IMR-90 (cell line): ENCODE measurements around the gene LGALSL. TPM values are rescaled to one million over a fixed set of nuclear protein-coding genes. Genes with fewer than 3 reads are reported as not detected.

Experiments
- ATAC-seq: fragments of 200-7000 bp; cut with Tn5 transposase; 2 replicates; pipeline ENCODE4 v1.9.1; 2020; ENCODE audit warnings: low read depth, mild to moderate bottlenecking, moderate library complexity
- BruUV-seq: library from RNA; stranded (reverse); fragments of 400-500 nt; replicated peaks from 2 replicates; lab custom pipeline; 2021; lab: Mats Ljungman, UMichigan
- CTCF ChIA-PET: fragments of 300-600 bp; formaldehyde crosslinking; extraction: SDS; loops from one replicate; lab custom pipeline; 2021; ENCODE audit warnings: antibody characterized with exemption; lab: Yijun Ruan, JAX
- POLR2A ChIA-PET: fragments of 300-600 bp; sonication (Branson Sonifier 250); formaldehyde crosslinking; loops from one replicate; lab custom pipeline; 2022; ENCODE audit warnings: antibody characterized with exemption; ENCODE audit not compliant: unreplicated experiment; lab: Charles Lee
- DNase-seq: peaks from one replicate; pipeline ENCODE4 v3.0.0; 2013
- H2AFZ ChIP-seq: replicated peaks from 2 replicates; pipeline ENCODE3; 2013; ENCODE audit warnings: low read length, mild to moderate bottlenecking; ENCODE audit not compliant: poor library complexity
- H2AK5ac ChIP-seq: 2 replicates; pipeline ENCODE4 v1.6.1; 2013; ENCODE audit warnings: low read depth, low read length, inconsistent platforms
- H2AK9ac ChIP-seq: replicated peaks from 2 replicates; pipeline ENCODE3; 2013; ENCODE audit warnings: mild to moderate bottlenecking, low read depth, low read length, moderate library complexity; ENCODE audit not compliant: poor library complexity
- H2BK120ac ChIP-seq: 2 replicates; pipeline ENCODE4 v1.6.1; 2013; ENCODE audit warnings: low read depth, low read length, inconsistent platforms
- H2BK15ac ChIP-seq: 3 replicates; pipeline ENCODE4 v1.6.1; 2013; ENCODE audit warnings: low read depth, low read length, inconsistent platforms
- H2BK20ac ChIP-seq: 2 replicates; pipeline ENCODE4 v1.6.1; 2013; ENCODE audit warnings: low read depth, mild to moderate bottlenecking, inconsistent platforms, low read length, moderate library complexity
- H2BK5ac ChIP-seq: 2 replicates; pipeline ENCODE4 v1.6.1; 2013; ENCODE audit warnings: mild to moderate bottlenecking, low read depth, low read length, inconsistent platforms; ENCODE audit not compliant: poor library complexity, severe bottlenecking
- H3K14ac ChIP-seq: replicated peaks from 2 replicates; pipeline ENCODE4 v1.6.1; 2013; ENCODE audit warnings: low read depth, low read length, inconsistent platforms
- H3K18ac ChIP-seq: 2 replicates; pipeline ENCODE4 v1.6.1; 2013; ENCODE audit warnings: low read depth, low read length, control low read depth
- H3K23ac ChIP-seq: 2 replicates; pipeline ENCODE4 v1.6.1; 2013; ENCODE audit warnings: low read depth, low read length, inconsistent platforms
- H3K27ac ChIP-seq: 2 replicates; pipeline ENCODE4 v1.5.1; 2013; ENCODE audit warnings: mild to moderate bottlenecking, control low read depth, low read length; ENCODE audit not compliant: insufficient read depth
- H3K27me3 ChIP-seq: 2 replicates; pipeline ENCODE4 v1.6.1; 2013; ENCODE audit warnings: low read length; ENCODE audit not compliant: control insufficient read depth, insufficient read depth
- H3K36me3 ChIP-seq: 2 replicates; pipeline ENCODE4 v1.6.1; 2013; ENCODE audit warnings: low read length, mixed read lengths; ENCODE audit not compliant: control insufficient read depth, insufficient read depth
- H3K4ac ChIP-seq: 2 replicates; pipeline ENCODE4 v1.6.1; 2013; ENCODE audit warnings: low read depth, low read length, inconsistent platforms
- H3K4me1 ChIP-seq: 2 replicates; pipeline ENCODE4 v1.6.1; 2013; ENCODE audit warnings: low read length, mixed read lengths; ENCODE audit not compliant: control insufficient read depth, insufficient read depth
- H3K4me2 ChIP-seq: 2 replicates; pipeline ENCODE4 v1.6.1; 2013; ENCODE audit warnings: low read depth, mild to moderate bottlenecking, control low read depth, low read length, moderate library complexity
- H3K4me3 ChIP-seq: 2 replicates; pipeline ENCODE4 v1.5.1; 2013; ENCODE audit warnings: low read depth, mild to moderate bottlenecking, control low read depth, low read length, moderate library complexity; ENCODE audit not compliant: insufficient read depth
- H3K56ac ChIP-seq: 2 replicates; pipeline ENCODE4 v1.6.1; 2013; ENCODE audit warnings: low read length, inconsistent platforms; ENCODE audit not compliant: insufficient read depth; ENCODE audit errors: extremely low read depth
- H3K79me1 ChIP-seq, 2 experiments: 2 replicates each; pipeline ENCODE4 v1.6.1; 2013; ENCODE audit warnings: low read length in 2 of 2, inconsistent platforms in 1 of 2, low read depth in 1 of 2
- H3K9ac ChIP-seq: 2 replicates; pipeline ENCODE4 v1.6.1; 2013; ENCODE audit warnings: low read depth, low read length, control low read depth
- H3K9me1 ChIP-seq: 2 replicates; pipeline ENCODE4 v1.6.1; 2013; ENCODE audit warnings: low read length, inconsistent platforms; ENCODE audit not compliant: insufficient read depth
- H3K9me3 ChIP-seq: 2 replicates; pipeline ENCODE4 v1.6.1; 2013; ENCODE audit warnings: low read length; ENCODE audit not compliant: control insufficient read depth, insufficient read depth
- H4K20me1 ChIP-seq: 2 replicates; pipeline ENCODE4 v1.6.1; 2013; ENCODE audit warnings: low read length, inconsistent platforms; ENCODE audit not compliant: insufficient read depth
- H4K5ac ChIP-seq: 2 replicates; pipeline ENCODE4 v1.6.1; 2013; ENCODE audit warnings: mild to moderate bottlenecking, low read depth, low read length, control low read depth
- H4K8ac ChIP-seq, 2 experiments: 2 replicates each; pipeline ENCODE4 v1.6.1; 2013; ENCODE audit warnings: low read depth in 2 of 2, low read length in 2 of 2, control low read depth in 1 of 2, inconsistent platforms in 1 of 2
- H4K91ac ChIP-seq: 2 replicates; pipeline ENCODE4 v1.6.1; 2013; ENCODE audit warnings: low read depth, low read length, inconsistent platforms; ENCODE audit not compliant: insufficient read depth
- BHLHE40 ChIP-seq: fragments of 150-350 bp; IDR thresholded peaks from 2 replicates; pipeline ENCODE4 v1.6.1; 2016; ENCODE audit warnings: mild to moderate bottlenecking, low read depth, low read length
- CEBPB ChIP-seq: IDR thresholded peaks from 2 replicates; pipeline ENCODE4 v1.6.1; 2012; ENCODE audit warnings: low read depth, low read length, improper control_type of control experiment
- CHD1 ChIP-seq: IDR thresholded peaks from 2 replicates; pipeline ENCODE4 v1.6.1; 2012; ENCODE audit warnings: low read depth, low read length, improper control_type of control experiment
- ELK1 ChIP-seq: fragments of 150-350 bp; IDR thresholded peaks from 2 replicates; pipeline ENCODE4 v1.6.1; 2016; ENCODE audit warnings: low read depth, mild to moderate bottlenecking, low read length, moderate library complexity, borderline replicate concordance
- FOS ChIP-seq: fragments of 150-350 bp; IDR thresholded peaks from 2 replicates; pipeline ENCODE4 v1.6.1; 2016; ENCODE audit warnings: low read depth, low read length
- MAFK ChIP-seq: IDR thresholded peaks from 2 replicates; pipeline ENCODE4 v1.6.1; 2012; ENCODE audit warnings: low read depth, low read length, improper control_type of control experiment
- MAZ ChIP-seq: IDR thresholded peaks from 2 replicates; pipeline ENCODE4 v1.6.1; 2012; ENCODE audit warnings: low read depth, mild to moderate bottlenecking, low read length, improper control_type of control experiment, moderate library complexity, borderline replicate concordance
- MXI1 ChIP-seq: IDR thresholded peaks from 2 replicates; pipeline ENCODE4 v1.6.1; 2012; ENCODE audit warnings: low read depth, mild to moderate bottlenecking, low read length, moderate library complexity, borderline replicate concordance
- NFE2L2 ChIP-seq: fragments of 150-350 bp; IDR thresholded peaks from 2 replicates; pipeline ENCODE4 v1.6.1; 2016; ENCODE audit warnings: low read depth, mild to moderate bottlenecking, low read length
- POLR2A ChIP-seq: IDR thresholded peaks from 2 replicates; pipeline ENCODE4 v1.6.1; 2012; ENCODE audit warnings: mild to moderate bottlenecking, low read depth, low read length
- RAD21 ChIP-seq: IDR thresholded peaks from 2 replicates; pipeline ENCODE4 v1.6.1; 2012; ENCODE audit warnings: low read length, improper control_type of control experiment
- RCOR1 ChIP-seq: IDR thresholded peaks from 2 replicates; pipeline ENCODE4 v1.6.1; 2012; ENCODE audit warnings: mild to moderate bottlenecking, low read length, improper control_type of control experiment; ENCODE audit not compliant: insufficient replicate concordance
- RFX5 ChIP-seq: IDR thresholded peaks from 2 replicates; pipeline ENCODE4 v1.8.0; 2012; ENCODE audit warnings: low read depth, mild to moderate bottlenecking, low read length, moderate library complexity
- SMC3 ChIP-seq: fragments of 150-350 bp; IDR thresholded peaks from 2 replicates; pipeline ENCODE4 v1.6.1; 2016; ENCODE audit warnings: low read depth, mild to moderate bottlenecking, antibody characterized with exemption, low read length, moderate library complexity
- WGBS, 2 experiments: methylation state at CpG; one replicate each; pipeline versions ENCODE4 v1.1.5 to v1.1.7; 2013; ENCODE audit warnings: missing lambda C conversion rate in 2 of 2; ENCODE audit not compliant: insufficient read length in 1 of 2; ENCODE audit errors: extremely low coverage in 2 of 2; 5-methylcytosine and 5-hydroxymethylcytosine counted together
- dilution Hi-C: fragments of 300-500 bp; cut with HindIII; formaldehyde crosslinking; loops from one replicate; pipeline ENCODE4 v1.14.3; 2018; ENCODE audit warnings: low sequenced_read_pairs; ENCODE audit not compliant: unreplicated experiment
- in situ Hi-C: fragments of 300-500 bp; cut with MboI; formaldehyde crosslinking; loops from 3 replicates; pipeline ENCODE4 v1.14.3; 2019; ENCODE audit warnings: low sequenced_read_pairs, inconsistent platforms, mixed read lengths
- intact Hi-C: fragments of 100-400 bp; cut with micrococcal nuclease; formaldehyde crosslinking; loops from 2 replicates; pipeline ENCODE4 v1.10.0; 2022
- polyA plus RNA-seq, 3 experiments: library from polyadenylated mRNA; depleted of rRNA; stranded (reverse); fragments of >200 nt; gene quantifications; 2 replicates each; pipeline ENCODE4 v1.2.3, GENCODE V29; 2012; ENCODE audit warnings: low replicate concordance in 1 of 3
- total RNA-seq: library from RNA; depleted of rRNA; stranded (reverse); fragments of >200 nt; gene quantifications from 2 replicates; pipeline ENCODE4 v1.2.3, GENCODE V29; 2012
- TF ChIP-seq, protein P1 (sequence below): conservative IDR thresholded peaks from 2 replicates; pipeline ENCODE4 v1.5.1; 2012; ENCODE audit warnings: mild to moderate bottlenecking, low read depth, low read length, improper control_type of control experiment
- TF ChIP-seq, protein P2 (sequence below): fragments of 150-350 bp; IDR thresholded peaks from 2 replicates; pipeline ENCODE4 v1.6.1; 2017; ENCODE audit warnings: mild to moderate bottlenecking, antibody characterized with exemption, low read length, low read depth

The LGALSL gene
- total and polyA plus RNA-seq, 2 of the 4 experiments (the other 2 are of a cell fraction), result 0.86 to 2.9 TPM

DNA sequence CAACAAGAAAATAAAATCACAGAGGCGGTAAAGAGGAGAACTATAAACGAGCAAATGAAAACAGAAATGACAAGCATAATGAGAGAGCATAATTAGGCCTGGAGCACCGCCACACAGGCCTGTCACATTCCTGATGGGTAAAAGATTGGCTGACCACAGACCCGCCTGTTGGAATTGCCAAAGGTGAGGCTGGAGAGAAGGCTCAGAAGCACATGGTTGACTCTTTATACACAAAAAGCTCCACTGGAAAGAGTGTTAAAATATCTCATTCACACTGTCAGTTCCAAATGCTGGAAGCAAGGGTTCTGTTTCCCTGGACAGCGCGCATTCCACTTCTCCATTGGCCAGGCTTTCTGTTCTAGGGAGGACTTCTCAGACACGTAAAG, 5.9 kb upstream of the LGALSL start:
- Histone ChIP-seq H3K56ac (no peak overlapping the region), H2AK5ac (no peak overlapping the region), H2BK5ac (no peak overlapping the region), H4K20me1 (no peaks in the 10 kb centered on the region), H3K79me1 (no peaks in the 10 kb centered on the region), H3K4ac (no peak overlapping the region), H2AFZ (no peak overlapping the region), H3K9ac (no peak overlapping the region), H3K4me3 (no peak overlapping the region), H2AK9ac (no peak overlapping the region), H3K27me3 (peaks cover 20% of the 10 kb centered on the region), H3K9me1 (no peaks in the 10 kb centered on the region), H3K4me2 (no peak overlapping the region), H3K36me3 (no peaks in the 10 kb centered on the region), H2BK20ac (no peak overlapping the region), H4K91ac (no peak overlapping the region), H4K8ac (no peak overlapping the region), H2BK15ac (no peak overlapping the region), H3K9me3 (no peaks in the 10 kb centered on the region), H2BK120ac (no peak overlapping the region), H3K4me1 (no peaks in the 10 kb centered on the region), H3K27ac (no peak overlapping the region), H3K14ac (no peak overlapping the region), H3K18ac (no peak overlapping the region), H3K23ac (no peak overlapping the region), H4K5ac (no peak overlapping the region)
- DNase-seq, result no peak
- no peak for ATAC-seq
- BruUV-seq, result no TSS peak
- in situ Hi-C loops, result no loop called here
- POLR2A ChIA-PET, result interaction anchor here (0.5 kb wide), 1 partner anchor 16 kb away, joined by 3 read pairs; no protein-coding TSS in a partner anchor
- WGBS, 2 experiments, result 100% methylated on average over 2 of the region's 7 CpGs; no CpG with 5 or more reads in 1 of the 2 experiments
- TF ChIP-seq ELK1 (no peak), RAD21 (no peak), CHD1 (no peak), MAZ (no peak), RCOR1 (no peak), MXI1 (no peak), MAFK (no peak), BHLHE40 (no peak), FOS (no peak), CEBPB (no peak), RFX5 (no peak), NFE2L2 (no peak), SMC3 (no peak), POLR2A (no peak)
- TF ChIP-seq, protein P1, sequence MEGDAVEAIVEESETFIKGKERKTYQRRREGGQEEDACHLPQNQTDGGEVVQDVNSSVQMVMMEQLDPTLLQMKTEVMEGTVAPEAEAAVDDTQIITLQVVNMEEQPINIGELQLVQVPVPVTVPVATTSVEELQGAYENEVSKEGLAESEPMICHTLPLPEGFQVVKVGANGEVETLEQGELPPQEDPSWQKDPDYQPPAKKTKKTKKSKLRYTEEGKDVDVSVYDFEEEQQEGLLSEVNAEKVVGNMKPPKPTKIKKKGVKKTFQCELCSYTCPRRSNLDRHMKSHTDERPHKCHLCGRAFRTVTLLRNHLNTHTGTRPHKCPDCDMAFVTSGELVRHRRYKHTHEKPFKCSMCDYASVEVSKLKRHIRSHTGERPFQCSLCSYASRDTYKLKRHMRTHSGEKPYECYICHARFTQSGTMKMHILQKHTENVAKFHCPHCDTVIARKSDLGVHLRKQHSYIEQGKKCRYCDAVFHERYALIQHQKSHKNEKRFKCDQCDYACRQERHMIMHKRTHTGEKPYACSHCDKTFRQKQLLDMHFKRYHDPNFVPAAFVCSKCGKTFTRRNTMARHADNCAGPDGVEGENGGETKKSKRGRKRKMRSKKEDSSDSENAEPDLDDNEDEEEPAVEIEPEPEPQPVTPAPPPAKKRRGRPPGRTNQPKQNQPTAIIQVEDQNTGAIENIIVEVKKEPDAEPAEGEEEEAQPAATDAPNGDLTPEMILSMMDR, result no peak
- TF ChIP-seq, protein P2, sequence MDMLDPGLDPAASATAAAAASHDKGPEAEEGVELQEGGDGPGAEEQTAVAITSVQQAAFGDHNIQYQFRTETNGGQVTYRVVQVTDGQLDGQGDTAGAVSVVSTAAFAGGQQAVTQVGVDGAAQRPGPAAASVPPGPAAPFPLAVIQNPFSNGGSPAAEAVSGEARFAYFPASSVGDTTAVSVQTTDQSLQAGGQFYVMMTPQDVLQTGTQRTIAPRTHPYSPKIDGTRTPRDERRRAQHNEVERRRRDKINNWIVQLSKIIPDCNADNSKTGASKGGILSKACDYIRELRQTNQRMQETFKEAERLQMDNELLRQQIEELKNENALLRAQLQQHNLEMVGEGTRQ, result no peak
- intact Hi-C loops, result no loop called here
- dilution Hi-C loops, result no loop called here
- CTCF ChIA-PET, result no interaction called here
